Cardiac muscle cell (in vitro differentiated cells and primary cell): ENCODE data around the gene MAPK6. TPM values are rescaled to one million over a fixed set of nuclear protein-coding genes. Genes with fewer than 3 reads are reported as not detected.

Experiments used
- DNase-seq, 2 donors: peaks; one replicate each; pipeline versions ENCODE4 v3.0.0 to v3.0.0-alpha.2; 2010 to 2017; ENCODE audit warnings: low read depth in 1 of 2, low spot score in 1 of 2
- H3K27ac ChIP-seq: fragments of 200-600 bp; sonication (generic); 2 replicates; pipeline ENCODE4 v1.5.1; 2016
- H3K27me3 ChIP-seq: fragments of 200-600 bp; sonication (generic); 2 replicates; pipeline ENCODE4 v1.6.0; 2016; ENCODE audit warnings: control low read depth
- H3K36me3 ChIP-seq: fragments of 200-600 bp; sonication (generic); 2 replicates; pipeline ENCODE4 v1.5.1; 2016; ENCODE audit warnings: control low read depth
- H3K4me1 ChIP-seq: fragments of 200-600 bp; sonication (generic); 2 replicates; pipeline ENCODE4 v1.8.1; 2017; ENCODE audit warnings: low read depth, mild to moderate bottlenecking, mixed run types
- H3K4me3 ChIP-seq: fragments of 200-600 bp; sonication (generic); 2 replicates; pipeline ENCODE4 v1.5.1; 2016; ENCODE audit warnings: mild to moderate bottlenecking
- H3K9me3 ChIP-seq: fragments of 200-600 bp; sonication (generic); 2 replicates; pipeline ENCODE4 v1.5.1; 2017; ENCODE audit warnings: low read depth, mild to moderate bottlenecking, control low read depth
- polyA plus RNA-seq: library from polyadenylated mRNA; unstranded; fragments of >200 nt; fragmentation: Nextera tagmentation; extraction: Ambion mirVana; gene quantifications from 2 replicates; pipeline ENCODE4 v1.2.1, GENCODE V29; 2016
- total RNA-seq: library from RNA; depleted of rRNA; stranded (reverse); fragments of >200 nt; gene quantifications from 2 replicates; pipeline ENCODE4 v1.2.3, GENCODE V29; 2016
- TF ChIP-seq, protein P1 (sequence below): IDR thresholded peaks from 2 replicates; pipeline ENCODE4 v1.5.1; 2012; ENCODE audit warnings: low read depth, mild to moderate bottlenecking, low read length

Gene MAPK6
- total and polyA plus RNA-seq, 2 experiments from 2014 or later, result 14.1 to 24.7 TPM

DNA sequence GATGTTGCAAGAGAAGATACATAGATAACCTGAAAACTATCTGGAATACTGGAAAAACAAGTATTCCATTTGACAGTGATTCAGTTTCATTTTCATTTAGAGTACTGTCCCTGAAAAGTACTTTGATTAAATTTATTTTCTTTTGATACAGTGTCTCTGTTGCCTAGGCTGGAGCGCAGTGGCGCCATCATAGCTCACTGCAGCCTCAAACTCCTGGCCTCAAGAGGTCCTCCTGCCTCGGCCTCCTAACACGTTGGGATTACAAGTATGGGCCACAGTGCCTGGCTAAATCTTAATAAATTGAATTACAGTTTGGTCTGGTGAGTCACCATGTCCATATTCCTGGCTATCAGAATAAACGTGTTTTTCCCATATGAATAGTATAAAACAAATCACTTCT is 45.8 kb upstream of the MAPK6 start:
- Histone ChIP-seq H3K4me1 (peaks cover 4% of the 10 kb centered on the region), H3K27me3 (no peaks in the 10 kb centered on the region), H3K36me3 (no peaks in the 10 kb centered on the region), H3K4me3 (no peak overlapping the region), H3K27ac (no peak overlapping the region), H3K9me3 (no peaks in the 10 kb centered on the region)
- no peak for DNase-seq
- TF ChIP-seq, protein P1, sequence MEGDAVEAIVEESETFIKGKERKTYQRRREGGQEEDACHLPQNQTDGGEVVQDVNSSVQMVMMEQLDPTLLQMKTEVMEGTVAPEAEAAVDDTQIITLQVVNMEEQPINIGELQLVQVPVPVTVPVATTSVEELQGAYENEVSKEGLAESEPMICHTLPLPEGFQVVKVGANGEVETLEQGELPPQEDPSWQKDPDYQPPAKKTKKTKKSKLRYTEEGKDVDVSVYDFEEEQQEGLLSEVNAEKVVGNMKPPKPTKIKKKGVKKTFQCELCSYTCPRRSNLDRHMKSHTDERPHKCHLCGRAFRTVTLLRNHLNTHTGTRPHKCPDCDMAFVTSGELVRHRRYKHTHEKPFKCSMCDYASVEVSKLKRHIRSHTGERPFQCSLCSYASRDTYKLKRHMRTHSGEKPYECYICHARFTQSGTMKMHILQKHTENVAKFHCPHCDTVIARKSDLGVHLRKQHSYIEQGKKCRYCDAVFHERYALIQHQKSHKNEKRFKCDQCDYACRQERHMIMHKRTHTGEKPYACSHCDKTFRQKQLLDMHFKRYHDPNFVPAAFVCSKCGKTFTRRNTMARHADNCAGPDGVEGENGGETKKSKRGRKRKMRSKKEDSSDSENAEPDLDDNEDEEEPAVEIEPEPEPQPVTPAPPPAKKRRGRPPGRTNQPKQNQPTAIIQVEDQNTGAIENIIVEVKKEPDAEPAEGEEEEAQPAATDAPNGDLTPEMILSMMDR, result no peak

GRCh38 chr15:51973775-51974174 is 45.2 kb upstream of the MAPK6 start:
- H3K4me3 ChIP-seq, result no peak overlapping the region
- peaks cover 4% of the 10 kb centered on the region for H3K4me1 ChIP-seq
- H3K36me3 ChIP-seq, result no peaks in the 10 kb centered on the region
- H3K27me3 ChIP-seq, result no peaks in the 10 kb centered on the region
- no peak overlapping the region for H3K27ac ChIP-seq
- TF ChIP-seq, protein P1, result no peak
- H3K9me3 ChIP-seq, result no peaks in the 10 kb centered on the region
- DNase-seq, result no peak

DNA sequence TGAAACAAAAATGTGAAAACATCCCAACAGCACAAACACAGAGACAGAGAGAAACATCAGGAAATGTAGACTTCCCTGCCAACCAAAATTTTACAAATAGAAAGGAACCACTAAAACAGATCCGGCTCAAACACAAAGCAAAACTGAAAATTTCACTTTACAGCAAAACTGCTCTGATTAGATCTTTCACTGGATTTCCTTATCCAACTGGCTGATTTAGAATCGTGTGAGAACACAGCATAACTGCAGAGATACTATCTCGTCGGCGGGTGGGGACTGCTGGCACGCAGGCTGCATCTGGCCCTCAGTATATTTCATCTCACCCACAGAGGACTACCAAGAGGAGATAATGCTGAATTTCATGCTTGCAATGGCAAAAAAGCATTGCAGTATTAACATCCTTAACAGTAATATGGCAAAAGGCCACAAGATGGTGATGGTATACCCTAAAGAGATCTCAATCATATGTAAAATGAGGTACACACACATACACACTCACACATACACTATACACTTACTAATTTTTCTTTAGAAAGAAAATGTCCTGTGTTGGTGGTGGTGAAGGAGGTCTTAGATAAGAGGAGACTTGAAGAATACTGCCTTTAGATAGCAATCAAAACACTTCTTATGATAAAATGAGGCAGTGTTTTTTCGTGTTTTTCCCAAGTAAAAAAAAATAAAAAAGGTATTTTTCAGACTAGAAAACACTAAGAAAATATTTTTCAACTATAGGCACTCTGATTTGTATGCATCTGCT is 36.8 kb upstream of the MAPK6 start:
- peak; percentile 28 to 90 for DNase-seq
- Histone ChIP-seq H3K4me3 (no peak overlapping the region), H3K4me1 (no peaks in the 10 kb centered on the region), H3K9me3 (no peaks in the 10 kb centered on the region), H3K27ac (no peak overlapping the region), H3K36me3 (no peaks in the 10 kb centered on the region), H3K27me3 (no peaks in the 10 kb centered on the region)
- TF ChIP-seq, protein P1, result peak; percentile 59

DNA sequence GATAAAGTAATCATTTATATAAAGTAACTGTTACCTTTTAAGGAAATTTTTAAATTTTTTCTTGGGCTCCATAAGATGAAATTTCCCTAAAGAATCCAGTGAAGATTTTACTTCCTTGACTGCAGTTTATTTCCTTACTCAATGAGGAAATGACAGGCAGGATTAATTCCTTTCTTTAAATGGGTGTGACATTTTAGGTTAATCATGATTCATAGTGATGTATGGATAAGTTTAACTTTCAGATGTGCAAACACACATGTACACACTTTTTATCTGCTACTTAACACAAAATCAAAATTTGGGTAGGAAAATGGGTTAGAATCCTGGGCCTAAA is 36.3 kb upstream of the MAPK6 start:
- Histone ChIP-seq H3K4me3 (no peak overlapping the region), H3K27me3 (no peaks in the 10 kb centered on the region), H3K27ac (no peak overlapping the region), H3K36me3 (no peaks in the 10 kb centered on the region), H3K9me3 (no peaks in the 10 kb centered on the region), H3K4me1 (no peaks in the 10 kb centered on the region)
- TF ChIP-seq, protein P1, result no peak
- DNase-seq, result no peak

GRCh38 chr15:51991141-51991540 is 27.9 kb upstream of the MAPK6 start:
- H3K9me3 ChIP-seq, result no peaks in the 10 kb centered on the region
- H3K4me3 ChIP-seq, result no peak overlapping the region
- no peaks in the 10 kb centered on the region for H3K27me3 ChIP-seq
- no peak for DNase-seq
- TF ChIP-seq, protein P1, result no peak
- no peaks in the 10 kb centered on the region for H3K36me3 ChIP-seq
- H3K4me1 ChIP-seq, result no peaks in the 10 kb centered on the region
- no peak overlapping the region for H3K27ac ChIP-seq
